WI38 (cell line): ENCODE results near the gene B3GAT1.

Experiments
- H3K4me3 ChIP-seq: 2 replicates; pipeline ENCODE4 v1.5.1; 2011; ENCODE audit warnings: low read depth, mild to moderate bottlenecking, control low read depth, low read length
- TF ChIP-seq, protein P1 (sequence below): IDR thresholded peaks from 2 replicates; pipeline ENCODE4 v1.5.1; 2012; ENCODE audit warnings: low read depth, mild to moderate bottlenecking, control low read depth, low read length

The B3GAT1 gene

DNA sequence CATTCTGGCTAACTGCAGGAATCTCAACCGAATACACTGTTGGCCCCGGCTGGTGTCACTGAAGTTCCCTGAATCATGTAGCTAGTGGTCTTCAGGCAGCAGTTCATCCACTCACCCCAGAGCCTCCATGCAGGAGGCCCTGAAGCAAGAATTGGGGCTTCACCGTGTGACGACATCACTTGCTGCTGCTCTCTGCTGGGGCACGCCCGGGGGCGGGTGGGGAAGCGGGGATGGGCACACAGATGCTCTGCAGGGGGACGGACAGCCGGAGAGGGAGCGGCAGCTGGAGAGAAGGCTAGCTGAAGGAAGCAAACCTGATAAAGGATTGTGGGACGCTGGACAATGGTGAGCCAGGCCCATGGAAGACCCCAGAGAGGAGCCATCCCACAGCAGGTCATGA lies 17.0 kb downstream of the B3GAT1 start:
- H3K4me3 ChIP-seq, result no peak overlapping the region
- TF ChIP-seq, protein P1, sequence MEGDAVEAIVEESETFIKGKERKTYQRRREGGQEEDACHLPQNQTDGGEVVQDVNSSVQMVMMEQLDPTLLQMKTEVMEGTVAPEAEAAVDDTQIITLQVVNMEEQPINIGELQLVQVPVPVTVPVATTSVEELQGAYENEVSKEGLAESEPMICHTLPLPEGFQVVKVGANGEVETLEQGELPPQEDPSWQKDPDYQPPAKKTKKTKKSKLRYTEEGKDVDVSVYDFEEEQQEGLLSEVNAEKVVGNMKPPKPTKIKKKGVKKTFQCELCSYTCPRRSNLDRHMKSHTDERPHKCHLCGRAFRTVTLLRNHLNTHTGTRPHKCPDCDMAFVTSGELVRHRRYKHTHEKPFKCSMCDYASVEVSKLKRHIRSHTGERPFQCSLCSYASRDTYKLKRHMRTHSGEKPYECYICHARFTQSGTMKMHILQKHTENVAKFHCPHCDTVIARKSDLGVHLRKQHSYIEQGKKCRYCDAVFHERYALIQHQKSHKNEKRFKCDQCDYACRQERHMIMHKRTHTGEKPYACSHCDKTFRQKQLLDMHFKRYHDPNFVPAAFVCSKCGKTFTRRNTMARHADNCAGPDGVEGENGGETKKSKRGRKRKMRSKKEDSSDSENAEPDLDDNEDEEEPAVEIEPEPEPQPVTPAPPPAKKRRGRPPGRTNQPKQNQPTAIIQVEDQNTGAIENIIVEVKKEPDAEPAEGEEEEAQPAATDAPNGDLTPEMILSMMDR, result no peak

DNA sequence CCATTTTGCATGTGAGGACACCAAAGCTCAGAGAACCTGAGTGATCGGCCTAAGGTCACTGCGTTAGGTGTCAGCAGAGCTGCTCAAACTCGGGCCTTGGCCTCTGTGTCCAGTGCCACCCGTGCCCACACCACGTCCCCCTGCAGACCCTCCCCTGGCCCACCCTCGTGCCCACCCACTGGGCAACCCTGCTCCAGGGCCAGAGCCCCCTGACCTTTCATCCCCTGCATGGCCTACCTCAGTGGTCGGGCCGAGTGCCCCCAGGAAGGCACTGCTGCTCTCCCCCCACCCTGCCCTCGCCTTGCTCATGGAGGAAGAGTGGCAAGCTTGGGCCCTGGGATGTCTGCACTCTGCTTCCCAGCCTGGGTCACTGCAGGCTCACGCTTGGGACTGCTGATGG lies 17.7 kb downstream of the B3GAT1 start:
- TF ChIP-seq, protein P1, result no peak
- H3K4me3 ChIP-seq, result no peak overlapping the region

DNA sequence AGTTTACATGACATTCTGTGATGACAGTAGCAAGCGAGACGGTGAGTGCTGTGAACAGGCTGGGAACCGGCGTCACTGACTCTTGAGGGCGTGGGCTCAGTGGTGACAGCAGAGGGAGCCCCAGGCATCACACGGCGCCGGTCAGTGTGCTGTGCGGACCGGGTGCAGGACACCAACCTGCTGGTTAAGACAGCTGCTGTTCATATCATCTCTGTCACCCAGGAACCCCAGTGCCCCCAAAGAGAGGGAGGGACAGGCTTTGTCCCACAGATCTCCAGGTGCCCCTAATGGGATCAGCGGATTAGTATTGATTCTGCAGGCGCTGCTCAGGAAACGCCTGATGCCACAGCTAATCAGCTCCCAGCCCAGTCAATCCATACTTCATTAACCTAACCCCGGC lies 18.4 kb downstream of the B3GAT1 start:
- TF ChIP-seq, protein P1, result no peak
- no peak overlapping the region for H3K4me3 ChIP-seq

DNA sequence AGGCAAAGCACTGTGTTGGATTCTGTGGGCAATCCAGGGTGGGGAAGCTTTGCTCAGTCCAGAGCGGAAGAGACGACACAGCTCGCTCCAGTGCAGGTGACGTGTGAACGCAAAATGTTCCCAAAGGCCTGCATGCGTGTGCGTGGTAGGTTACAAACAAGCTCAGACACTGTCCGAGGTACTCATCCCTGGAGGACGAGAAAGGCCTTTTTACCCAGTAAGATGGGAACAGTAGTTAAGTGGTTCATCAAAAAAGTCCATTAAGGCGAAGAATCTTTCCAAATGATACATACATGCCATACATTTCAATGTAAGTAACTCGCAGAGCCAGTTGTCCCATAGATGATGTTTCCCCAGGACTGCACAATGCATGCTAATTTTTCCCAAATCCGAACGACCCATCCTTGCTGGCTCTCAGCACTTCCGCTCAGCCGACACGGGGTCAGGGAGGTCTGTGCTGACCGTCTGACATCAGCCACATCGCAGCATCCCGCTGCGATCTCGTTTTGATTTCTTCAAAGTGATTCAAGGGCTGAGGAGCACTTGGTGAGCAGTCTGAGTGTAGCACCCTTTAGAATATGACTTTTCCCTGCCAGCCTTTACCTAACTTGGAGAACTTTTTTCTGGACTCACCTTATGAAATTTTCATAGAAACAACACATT lies 19.0 kb downstream of the B3GAT1 start:
- TF ChIP-seq, protein P1, result no peak
- no peak overlapping the region for H3K4me3 ChIP-seq

DNA sequence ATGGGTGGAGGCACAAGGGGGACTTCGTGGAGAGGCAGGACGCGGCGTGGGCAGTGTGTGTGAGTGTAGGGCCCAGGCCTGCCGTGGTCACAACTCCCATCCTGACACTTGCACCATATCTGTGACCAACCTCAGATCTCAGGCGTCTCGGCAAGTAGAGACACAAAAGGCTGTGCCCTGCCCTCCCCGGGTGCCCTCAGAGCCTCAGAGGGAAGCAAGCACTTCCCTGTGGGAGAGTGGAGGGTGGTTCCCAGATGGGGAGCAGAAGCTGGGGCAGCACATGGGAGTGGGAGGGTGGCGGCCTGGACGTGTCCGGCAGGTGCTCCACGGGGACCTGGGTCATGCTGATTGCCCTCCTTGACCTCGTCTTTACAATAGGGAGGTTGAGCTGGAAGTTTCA lies 20.4 kb downstream of the B3GAT1 start:
- H3K4me3 ChIP-seq, result no peak overlapping the region
- TF ChIP-seq, protein P1, result no peak

DNA sequence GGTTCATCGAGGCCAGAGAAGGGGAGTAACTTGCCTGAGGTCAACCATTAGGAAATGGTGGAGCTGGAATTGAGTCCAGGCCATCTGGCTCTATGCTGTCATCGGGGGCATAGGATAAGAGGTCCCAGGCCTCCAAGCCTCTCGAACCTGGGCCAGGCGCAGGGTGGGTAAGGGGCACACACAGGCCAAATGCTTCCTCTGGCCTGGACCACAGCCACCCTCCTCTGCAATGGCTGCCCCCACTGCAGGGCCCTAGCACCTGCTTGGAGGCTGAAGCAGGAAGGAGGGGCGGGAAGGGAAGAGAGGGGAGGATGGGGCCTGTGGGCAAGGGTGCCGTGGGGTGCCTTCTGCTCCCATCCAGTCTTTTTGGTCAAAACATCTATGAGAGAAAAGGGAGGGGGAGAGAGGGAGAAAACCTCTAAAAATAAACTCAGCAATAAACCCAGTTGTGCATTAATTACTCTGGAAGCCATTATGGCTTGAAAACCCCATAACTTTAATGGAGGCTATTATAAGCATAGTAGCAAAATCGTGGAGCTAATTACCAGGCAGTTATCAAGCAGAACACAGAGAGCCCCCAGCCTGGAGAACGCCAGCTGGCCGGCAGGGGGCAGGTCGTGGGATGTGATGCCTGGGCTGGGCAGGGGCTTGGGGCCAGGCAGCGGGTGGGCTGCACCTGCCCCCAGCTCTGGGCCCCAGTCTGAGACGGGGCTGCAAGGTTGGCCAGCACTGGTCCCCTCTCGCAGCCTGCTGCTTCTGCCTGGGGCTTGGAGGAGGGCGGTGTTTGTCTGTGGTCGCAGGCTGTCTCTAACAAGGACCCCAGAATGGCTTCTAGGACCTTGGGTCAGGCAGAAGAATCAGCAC lies 21.1 kb downstream of the B3GAT1 start:
- TF ChIP-seq, protein P1, result no peak
- no peak overlapping the region for H3K4me3 ChIP-seq
